ENCODE data around the gene VIL1. TPM values are rescaled to one million over a fixed set of nuclear protein-coding genes. Genes with fewer than 3 reads are reported as not detected.

Gene VIL1
- total RNA-seq, 1 experiment from 2014 or later, result 0.49 TPM

DNA sequence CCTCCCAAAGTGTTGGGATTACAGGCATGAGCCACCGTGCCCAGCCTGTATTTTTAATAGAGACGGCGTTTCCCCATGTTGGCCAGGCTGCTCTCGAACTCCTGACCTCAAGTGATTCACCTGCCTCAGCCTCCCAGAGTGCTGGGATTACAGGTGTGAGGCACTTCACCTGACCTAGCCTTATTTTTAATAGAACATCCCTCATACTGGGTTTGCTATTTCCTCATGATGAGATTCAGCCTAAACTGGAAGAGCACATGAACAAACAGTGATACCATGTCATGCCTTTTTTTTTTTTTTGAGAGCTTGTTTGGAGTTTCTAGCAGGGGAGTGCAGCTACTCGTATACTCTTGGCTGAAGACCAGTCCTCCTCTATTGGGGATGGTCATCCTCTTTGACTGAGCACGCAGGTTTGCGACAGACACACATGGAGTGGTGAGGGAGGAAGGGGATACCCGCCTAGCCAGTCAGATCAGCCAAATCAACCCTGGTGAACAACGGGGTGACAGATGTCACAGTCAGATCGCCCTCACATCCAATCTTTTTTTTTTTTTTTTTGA, 81.7 kb downstream of the VIL1 start:
- TF ChIP-seq, protein P1, sequence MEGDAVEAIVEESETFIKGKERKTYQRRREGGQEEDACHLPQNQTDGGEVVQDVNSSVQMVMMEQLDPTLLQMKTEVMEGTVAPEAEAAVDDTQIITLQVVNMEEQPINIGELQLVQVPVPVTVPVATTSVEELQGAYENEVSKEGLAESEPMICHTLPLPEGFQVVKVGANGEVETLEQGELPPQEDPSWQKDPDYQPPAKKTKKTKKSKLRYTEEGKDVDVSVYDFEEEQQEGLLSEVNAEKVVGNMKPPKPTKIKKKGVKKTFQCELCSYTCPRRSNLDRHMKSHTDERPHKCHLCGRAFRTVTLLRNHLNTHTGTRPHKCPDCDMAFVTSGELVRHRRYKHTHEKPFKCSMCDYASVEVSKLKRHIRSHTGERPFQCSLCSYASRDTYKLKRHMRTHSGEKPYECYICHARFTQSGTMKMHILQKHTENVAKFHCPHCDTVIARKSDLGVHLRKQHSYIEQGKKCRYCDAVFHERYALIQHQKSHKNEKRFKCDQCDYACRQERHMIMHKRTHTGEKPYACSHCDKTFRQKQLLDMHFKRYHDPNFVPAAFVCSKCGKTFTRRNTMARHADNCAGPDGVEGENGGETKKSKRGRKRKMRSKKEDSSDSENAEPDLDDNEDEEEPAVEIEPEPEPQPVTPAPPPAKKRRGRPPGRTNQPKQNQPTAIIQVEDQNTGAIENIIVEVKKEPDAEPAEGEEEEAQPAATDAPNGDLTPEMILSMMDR (IDR thresholded peaks at IDR 0.05 in 2 of 3, conservative IDR thresholded peaks at IDR 0.05 in 1 of 3; ENCODE audit: borderline replicate concordance in 1 of 3, insufficient read depth in 1 of 3, low read depth in 2 of 3, low read length in 2 of 3), result no peak
- TF ChIP-seq EGR1 (IDR thresholded peaks at IDR 0.05; ENCODE audit: low read depth) (no peak), CEBPB (IDR thresholded peaks at IDR 0.05; ENCODE audit: low read depth) (no peak), POLR2AphosphoS5 (IDR thresholded peaks at IDR 0.05; ENCODE audit: low read depth, low read length) (no peak), ELF1 (IDR thresholded peaks at IDR 0.05; ENCODE audit: borderline replicate concordance, low read depth) (no peak), FOSL1 (IDR thresholded peaks at IDR 0.05; ENCODE audit: low read depth) (no peak), ZNF274 (IDR thresholded peaks at IDR 0.05; ENCODE audit: low read depth, low read length) (no peak)

DNA sequence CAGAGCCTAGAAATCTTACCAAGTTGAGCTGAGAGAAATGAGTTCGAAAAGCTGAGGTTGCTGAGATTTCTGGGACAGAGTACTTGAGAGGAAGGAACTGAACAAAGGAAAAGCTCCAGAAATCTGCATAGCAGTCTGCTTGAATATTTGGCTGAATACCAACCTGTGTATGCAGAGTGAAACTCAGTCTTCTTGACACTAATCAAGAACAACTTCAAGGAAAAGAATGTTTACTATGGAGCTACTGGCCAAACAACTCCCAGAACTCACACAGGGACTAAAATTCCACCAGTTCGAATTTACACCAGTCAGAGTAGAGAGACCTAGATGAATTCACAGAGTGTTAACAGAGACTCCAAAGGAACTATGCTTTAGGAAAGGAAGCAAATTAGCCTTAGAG, 82.7 kb downstream of the VIL1 start:
- intact Hi-C loops (cut with micrococcal nuclease), result no loop called here
- H3K9me3 ChIP-seq (ENCODE audit: control insufficient read depth in 1 of 2, insufficient read depth in 1 of 2, low read depth in 1 of 2, low read length in 2 of 2), result no peaks in the 10 kb centered on the region
- RAD21 ChIA-PET (ENCODE audit: low non-redundant PET in 1 of 2, low total read pairs in 2 of 2, uncharacterized antibody in 2 of 2, unreplicated experiment in 2 of 2), result no interaction called here
- no peak overlapping the region for H2AFZ ChIP-seq (ENCODE audit: low read depth, low read length, poor library complexity, severe bottlenecking)
- CTCF ChIA-PET, result no interaction called here
- H3K4me2 ChIP-seq (ENCODE audit: low read length), result no peak overlapping the region
- H3K27ac ChIP-seq (ENCODE audit: low read depth, low read length), result no peak overlapping the region
- H4K20me1 ChIP-seq (ENCODE audit: insufficient read depth), result no peaks in the 10 kb centered on the region
- H3K4me1 ChIP-seq (ENCODE audit: control insufficient read depth in 1 of 2, insufficient read depth in 2 of 2, low read length in 2 of 2), result no peaks in the 10 kb centered on the region
- no peak overlapping the region for H3K4me3 ChIP-seq (replicated peaks in 1 of 2; ENCODE audit: low read depth in 1 of 2, low read length in 2 of 2)
- POLR2A ChIA-PET, result no interaction called here
- DNase-seq (ENCODE audit: low read depth, low spot score), result no peak
- BruUV-seq (replicated peaks), result no TSS peak
- H3K79me2 ChIP-seq (ENCODE audit: insufficient read depth, low read length), result no peaks in the 10 kb centered on the region
- H3K9me2 ChIP-seq (ENCODE audit: insufficient read depth), result no peaks in the 10 kb centered on the region
- peaks cover 4 to 11% of the 10 kb centered on the region in 2 experiments; a peak in 3 of 4 replicates for H3K36me3 ChIP-seq (ENCODE audit: control insufficient read depth in 1 of 2, insufficient read depth in 2 of 2, low read length in 2 of 2)
- no peak overlapping the region for H3K9ac ChIP-seq (ENCODE audit: low read length)
- ATAC-seq, result no peak
- H3K27me3 ChIP-seq (ENCODE audit: insufficient read depth, low read length), result no peaks in the 10 kb centered on the region
- no peak for TF ChIP-seq FOSL1 (IDR thresholded peaks at IDR 0.05; ENCODE audit: low read depth)
- no peak for TF ChIP-seq TCF7L2 (IDR thresholded peaks at IDR 0.05; ENCODE audit: borderline replicate concordance, extremely low read depth, insufficient read depth, insufficient read length)
- no peak for TF ChIP-seq ELF1 (IDR thresholded peaks at IDR 0.05; ENCODE audit: borderline replicate concordance, low read depth)
- no peak for TF ChIP-seq EGR1 (IDR thresholded peaks at IDR 0.05; ENCODE audit: low read depth)
- TF ChIP-seq, protein P2, sequence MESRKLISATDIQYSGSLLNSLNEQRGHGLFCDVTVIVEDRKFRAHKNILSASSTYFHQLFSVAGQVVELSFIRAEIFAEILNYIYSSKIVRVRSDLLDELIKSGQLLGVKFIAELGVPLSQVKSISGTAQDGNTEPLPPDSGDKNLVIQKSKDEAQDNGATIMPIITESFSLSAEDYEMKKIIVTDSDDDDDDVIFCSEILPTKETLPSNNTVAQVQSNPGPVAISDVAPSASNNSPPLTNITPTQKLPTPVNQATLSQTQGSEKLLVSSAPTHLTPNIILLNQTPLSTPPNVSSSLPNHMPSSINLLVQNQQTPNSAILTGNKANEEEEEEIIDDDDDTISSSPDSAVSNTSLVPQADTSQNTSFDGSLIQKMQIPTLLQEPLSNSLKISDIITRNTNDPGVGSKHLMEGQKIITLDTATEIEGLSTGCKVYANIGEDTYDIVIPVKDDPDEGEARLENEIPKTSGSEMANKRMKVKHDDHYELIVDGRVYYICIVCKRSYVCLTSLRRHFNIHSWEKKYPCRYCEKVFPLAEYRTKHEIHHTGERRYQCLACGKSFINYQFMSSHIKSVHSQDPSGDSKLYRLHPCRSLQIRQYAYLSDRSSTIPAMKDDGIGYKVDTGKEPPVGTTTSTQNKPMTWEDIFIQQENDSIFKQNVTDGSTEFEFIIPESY (IDR thresholded peaks at IDR 0.05; ENCODE audit: extremely low read depth, insufficient replicate concordance, low read length), result no peak
- TF ChIP-seq SIN3A (IDR thresholded peaks at IDR 0.05; ENCODE audit: low read depth), result no peak
- TF ChIP-seq EZH2phosphoT487 (IDR thresholded peaks at IDR 0.05; ENCODE audit: borderline replicate concordance), result no peak
- no peak for TF ChIP-seq ZFX (IDR thresholded peaks at IDR 0.05)
- no peak for TF ChIP-seq CEBPB (IDR thresholded peaks at IDR 0.05; ENCODE audit: low read depth)
- no peak for TF ChIP-seq CBX3 (IDR thresholded peaks at IDR 0.05; ENCODE audit: low read depth)
- TF ChIP-seq, protein P3, sequence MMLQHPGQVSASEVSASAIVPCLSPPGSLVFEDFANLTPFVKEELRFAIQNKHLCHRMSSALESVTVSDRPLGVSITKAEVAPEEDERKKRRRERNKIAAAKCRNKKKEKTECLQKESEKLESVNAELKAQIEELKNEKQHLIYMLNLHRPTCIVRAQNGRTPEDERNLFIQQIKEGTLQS (IDR thresholded peaks at IDR 0.05), result no peak

More for the DNA sequence above, 81.7 kb downstream of the VIL1 start:
- no peak for ATAC-seq
- no peaks in the 10 kb centered on the region for H3K79me2 ChIP-seq (ENCODE audit: insufficient read depth, low read length)
- DNase-seq (ENCODE audit: low read depth, low spot score), result no peak
- BruUV-seq (replicated peaks), result no TSS peak
- H3K9me3 ChIP-seq (ENCODE audit: control insufficient read depth in 1 of 2, insufficient read depth in 1 of 2, low read depth in 1 of 2, low read length in 2 of 2), result no peaks in the 10 kb centered on the region
- peaks cover 3 to 12% of the 10 kb centered on the region in 2 experiments for H3K36me3 ChIP-seq (ENCODE audit: control insufficient read depth in 1 of 2, insufficient read depth in 2 of 2, low read length in 2 of 2)
- H3K4me1 ChIP-seq (ENCODE audit: control insufficient read depth in 1 of 2, insufficient read depth in 2 of 2, low read length in 2 of 2), result no peaks in the 10 kb centered on the region
- no peak overlapping the region for H2AFZ ChIP-seq (ENCODE audit: low read depth, low read length, poor library complexity, severe bottlenecking)
- H3K27ac ChIP-seq (ENCODE audit: low read depth, low read length), result no peak overlapping the region
- ChIA-PET CTCF (no interaction called here), POLR2A (no interaction called here), RAD21 (ENCODE audit: low non-redundant PET in 1 of 2, low total read pairs in 2 of 2, uncharacterized antibody in 2 of 2, unreplicated experiment in 2 of 2) (no interaction called here)
- H3K9me2 ChIP-seq (ENCODE audit: insufficient read depth), result no peaks in the 10 kb centered on the region
- no peak overlapping the region for H3K4me2 ChIP-seq (ENCODE audit: low read length)
- H4K20me1 ChIP-seq (ENCODE audit: insufficient read depth), result no peaks in the 10 kb centered on the region; the same call in 1 of the 2 replicates
- H3K27me3 ChIP-seq (ENCODE audit: insufficient read depth, low read length), result no peaks in the 10 kb centered on the region
- intact Hi-C loops (cut with micrococcal nuclease), result no loop called here
- no peak overlapping the region for H3K4me3 ChIP-seq (replicated peaks in 1 of 2; ENCODE audit: low read depth in 1 of 2, low read length in 2 of 2)
- H3K9ac ChIP-seq (ENCODE audit: low read length), result no peak overlapping the region
